ENCODE results near the gene ZNF331. TPM values are rescaled to one million over a fixed set of nuclear protein-coding genes. Genes with fewer than 3 reads are reported as not detected.
A peak's percentile ranks its signal among the peaks of the same experiment; 100 is the strongest.

The ZNF331 gene
- total RNA-seq, 4 donors from 2014 or later = 2.8 to 15.8 (median 7.9) TPM

DNA sequence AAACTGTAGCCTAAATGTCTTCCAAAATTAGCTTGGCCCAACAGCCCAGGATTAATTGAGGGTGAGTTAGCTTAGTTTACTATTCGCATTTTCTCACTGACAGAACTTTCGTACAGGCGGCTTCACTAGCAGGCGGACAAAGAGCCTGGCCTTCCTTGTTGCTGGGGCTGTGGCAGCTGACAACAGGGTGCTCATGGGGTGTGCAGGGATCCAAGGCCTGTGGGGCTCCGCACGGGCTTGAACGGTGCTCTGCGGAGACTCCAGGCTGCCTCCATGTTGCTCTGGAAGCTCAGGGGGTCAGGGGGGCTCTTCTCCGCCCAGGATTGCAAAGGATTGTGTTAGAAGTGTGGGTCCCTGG, 57.5 kb downstream of the ZNF331 start:
- Histone ChIP-seq H3K27me3 (no peaks in the 10 kb centered on the region), H3K27ac (no peak overlapping the region), H3K36me3 (no peaks in the 10 kb centered on the region), H3K9me3 (peaks cover 0 to 8% (median 0%) of the 10 kb centered on the region in 3 donors), H3K4me3 (no peak overlapping the region), H3K4me1 (no peaks in the 10 kb centered on the region)
- no peak for DNase-seq
- intact Hi-C loops (cut with DNase I) = no loop called here
- 80 to 90% methylated on average over 2 to 4 of the region's 9 CpGs for WGBS, 2 donors
- TF ChIP-seq, protein P1, sequence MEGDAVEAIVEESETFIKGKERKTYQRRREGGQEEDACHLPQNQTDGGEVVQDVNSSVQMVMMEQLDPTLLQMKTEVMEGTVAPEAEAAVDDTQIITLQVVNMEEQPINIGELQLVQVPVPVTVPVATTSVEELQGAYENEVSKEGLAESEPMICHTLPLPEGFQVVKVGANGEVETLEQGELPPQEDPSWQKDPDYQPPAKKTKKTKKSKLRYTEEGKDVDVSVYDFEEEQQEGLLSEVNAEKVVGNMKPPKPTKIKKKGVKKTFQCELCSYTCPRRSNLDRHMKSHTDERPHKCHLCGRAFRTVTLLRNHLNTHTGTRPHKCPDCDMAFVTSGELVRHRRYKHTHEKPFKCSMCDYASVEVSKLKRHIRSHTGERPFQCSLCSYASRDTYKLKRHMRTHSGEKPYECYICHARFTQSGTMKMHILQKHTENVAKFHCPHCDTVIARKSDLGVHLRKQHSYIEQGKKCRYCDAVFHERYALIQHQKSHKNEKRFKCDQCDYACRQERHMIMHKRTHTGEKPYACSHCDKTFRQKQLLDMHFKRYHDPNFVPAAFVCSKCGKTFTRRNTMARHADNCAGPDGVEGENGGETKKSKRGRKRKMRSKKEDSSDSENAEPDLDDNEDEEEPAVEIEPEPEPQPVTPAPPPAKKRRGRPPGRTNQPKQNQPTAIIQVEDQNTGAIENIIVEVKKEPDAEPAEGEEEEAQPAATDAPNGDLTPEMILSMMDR (IDR thresholded peaks at IDR 0.05) = no peak
- no peak for TF ChIP-seq POLR2A (IDR thresholded peaks at IDR 0.05)

DNA sequence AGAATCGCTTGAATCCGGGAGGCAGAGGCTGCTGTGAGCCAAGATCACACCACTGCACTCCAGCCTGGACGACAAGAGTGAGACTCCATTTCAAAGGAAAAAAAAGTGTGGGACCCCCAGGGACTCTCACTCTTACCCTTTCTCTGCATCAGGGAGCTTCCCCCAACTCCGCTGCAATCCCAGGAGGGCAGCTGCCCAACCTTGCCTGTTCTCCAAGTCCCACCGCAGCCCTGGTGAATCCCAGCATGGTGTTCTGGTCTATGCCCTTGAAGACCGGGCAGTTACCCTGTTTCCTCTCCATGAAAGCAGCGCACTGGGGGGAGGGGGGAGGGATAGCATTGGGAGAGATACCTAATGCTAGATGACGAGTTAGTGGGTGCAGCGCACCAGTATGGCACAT, 58.1 kb downstream of the ZNF331 start:
- H3K27me3 ChIP-seq = no peaks in the 10 kb centered on the region

DNA sequence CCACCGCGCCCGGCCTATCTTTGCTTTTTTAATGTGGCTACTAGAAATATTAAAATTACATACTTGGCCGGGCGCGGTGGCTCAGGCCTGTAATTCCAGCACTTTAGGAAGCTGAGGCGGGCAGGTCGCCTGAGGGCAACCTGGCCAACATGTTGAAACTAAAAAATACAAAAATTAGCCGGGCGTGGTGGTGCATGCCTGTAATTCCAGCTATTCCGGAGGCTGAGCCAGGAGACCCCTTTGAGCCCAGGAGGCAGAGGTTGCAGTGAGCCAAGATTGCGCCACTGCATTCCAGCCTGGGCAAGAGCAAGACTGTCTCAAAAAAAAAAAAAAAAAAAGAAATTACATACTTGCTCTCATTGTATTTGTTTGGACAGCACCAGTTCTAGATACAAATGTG, 59.1 kb downstream of the ZNF331 start:
- Histone ChIP-seq H3K27ac (peak overlapping the region in 2 of 4 donors; percentile 19 to 33), H3K27me3 (no peaks in the 10 kb centered on the region), H3K4me1 (no peaks in the 10 kb centered on the region), H3K4me3 (no peak overlapping the region), H3K36me3 (no peaks in the 10 kb centered on the region), H3K9me3 (peaks cover 0 to 8% (median 0%) of the 10 kb centered on the region in 3 donors)
- no peak for TF ChIP-seq POLR2A (IDR thresholded peaks at IDR 0.05)
- TF ChIP-seq, protein P1 (IDR thresholded peaks at IDR 0.05) = no peak
- 38 to 53% methylated on average over 3 to 8 of the region's 12 CpGs for WGBS, 2 donors
- DNase-seq = no peak
- intact Hi-C loops (cut with DNase I) = no loop called here

More for the DNA sequence above, 58.1 kb downstream of the ZNF331 start:
- no peaks in the 10 kb centered on the region for H3K36me3 ChIP-seq
- H3K9me3 ChIP-seq = peaks cover 0 to 8% (median 0%) of the 10 kb centered on the region in 3 donors
- no peak for TF ChIP-seq POLR2A (IDR thresholded peaks at IDR 0.05)
- TF ChIP-seq, protein P1 (IDR thresholded peaks at IDR 0.05) = no peak
- no peak overlapping the region for H3K4me3 ChIP-seq
- WGBS, 2 donors = 73 to 97% methylated on average over 3 to 9 of the region's 9 CpGs
- H3K27ac ChIP-seq = no peak overlapping the region
- H3K4me1 ChIP-seq = no peaks in the 10 kb centered on the region
- no peak for DNase-seq
- intact Hi-C loops (cut with DNase I) = no loop called here

DNA sequence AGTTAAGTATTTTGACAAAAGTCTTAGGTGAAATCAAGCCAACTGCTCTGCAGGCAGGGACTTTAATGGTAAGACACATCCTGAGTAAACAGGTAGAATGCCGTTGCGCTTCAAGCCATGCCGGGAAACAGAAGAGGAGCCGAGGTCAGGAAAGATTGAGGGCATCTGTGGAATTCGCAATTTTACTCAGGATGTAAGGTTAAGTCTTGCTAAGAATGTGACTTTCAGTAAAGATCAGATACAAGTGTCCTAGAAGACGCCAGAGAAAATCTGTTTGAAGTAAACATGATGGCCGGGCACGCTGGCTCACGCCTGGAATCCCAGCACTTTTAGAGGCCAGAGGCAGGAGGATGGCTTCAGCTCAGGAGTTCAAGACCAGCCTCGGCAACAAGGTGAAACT, 60.4 kb downstream of the ZNF331 start:
- H3K36me3 ChIP-seq = no peaks in the 10 kb centered on the region
- no peak overlapping the region for H3K4me3 ChIP-seq
- 58 to 62% methylated on average over 10 of the region's 10 CpGs for WGBS, 2 donors
- no peaks in the 10 kb centered on the region for H3K4me1 ChIP-seq
- peaks cover 0 to 12% (median 0%) of the 10 kb centered on the region in 3 donors for H3K9me3 ChIP-seq
- intact Hi-C loops (cut with DNase I) = no loop called here
- no peak overlapping the region for H3K27ac ChIP-seq
- TF ChIP-seq POLR2A (IDR thresholded peaks at IDR 0.05) = no peak
- TF ChIP-seq, protein P1 (IDR thresholded peaks at IDR 0.05) = no peak
- DNase-seq = no peak
- no peaks in the 10 kb centered on the region for H3K27me3 ChIP-seq

DNA sequence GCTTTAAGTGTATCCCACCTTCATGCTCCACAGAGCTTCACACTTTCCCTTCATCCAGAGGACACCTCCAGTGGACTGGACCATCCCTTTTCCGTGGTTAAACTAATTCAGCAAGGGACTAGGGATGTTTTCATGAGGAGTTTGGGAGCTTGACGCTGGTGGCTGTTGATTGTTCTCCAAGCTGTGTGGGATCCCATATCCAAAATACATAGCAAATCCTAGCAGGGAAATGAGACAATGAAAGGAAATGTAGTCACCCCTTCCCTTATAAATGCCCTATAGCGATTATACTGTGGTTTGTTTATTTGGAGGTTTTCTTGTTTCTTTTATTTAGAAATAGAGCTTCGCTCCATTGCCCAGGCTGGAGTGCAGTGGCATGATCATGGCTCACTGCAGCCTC, 62.3 kb downstream of the ZNF331 start:
- H3K9me3 ChIP-seq = peaks cover 0 to 4% (median 0%) of the 10 kb centered on the region in 3 donors
- intact Hi-C loops (cut with DNase I) = no loop called here
- 62 to 91% methylated on average over 4 of the region's 4 CpGs for WGBS, 2 donors
- no peaks in the 10 kb centered on the region for H3K4me1 ChIP-seq
- TF ChIP-seq, protein P1 (IDR thresholded peaks at IDR 0.05) = no peak
- TF ChIP-seq POLR2A (IDR thresholded peaks at IDR 0.05) = no peak
- H3K36me3 ChIP-seq = no peaks in the 10 kb centered on the region
- no peaks in the 10 kb centered on the region for H3K27me3 ChIP-seq
- DNase-seq = no peak
- no peak overlapping the region for H3K4me3 ChIP-seq
- H3K27ac ChIP-seq = no peak overlapping the region

Data from esophagus squamous epithelium (tissue), 5 donors.